ENCODE results near the gene RNF149.
"Not testable (repeated sequence)": the region's sequence is repeated elsewhere in the genome, so short reads cannot be mapped to it uniquely, and the experiment has no call there.

RNF149 gene

DNA sequence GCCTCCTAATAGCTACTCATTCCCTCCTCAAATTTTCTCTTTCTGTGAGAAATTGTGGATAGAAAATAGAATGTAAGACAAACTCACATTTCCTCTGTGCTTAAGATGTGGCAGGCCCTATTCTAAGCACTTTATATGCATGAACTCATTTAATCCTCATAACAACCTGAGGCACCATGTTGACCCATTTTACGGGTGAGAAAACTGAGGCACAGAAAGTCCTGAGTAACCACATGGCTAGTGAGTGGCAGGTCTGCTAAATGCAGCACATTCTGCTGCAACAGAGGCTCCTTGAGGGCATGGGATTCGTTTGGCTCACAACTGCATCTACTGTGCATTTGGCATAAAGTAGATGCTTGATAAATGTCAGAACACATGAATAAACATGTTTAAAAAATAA is 22.7 kb upstream of the RNF149 start:
- DNase-seq (ENCODE audit: low spot score) = no peak

DNA sequence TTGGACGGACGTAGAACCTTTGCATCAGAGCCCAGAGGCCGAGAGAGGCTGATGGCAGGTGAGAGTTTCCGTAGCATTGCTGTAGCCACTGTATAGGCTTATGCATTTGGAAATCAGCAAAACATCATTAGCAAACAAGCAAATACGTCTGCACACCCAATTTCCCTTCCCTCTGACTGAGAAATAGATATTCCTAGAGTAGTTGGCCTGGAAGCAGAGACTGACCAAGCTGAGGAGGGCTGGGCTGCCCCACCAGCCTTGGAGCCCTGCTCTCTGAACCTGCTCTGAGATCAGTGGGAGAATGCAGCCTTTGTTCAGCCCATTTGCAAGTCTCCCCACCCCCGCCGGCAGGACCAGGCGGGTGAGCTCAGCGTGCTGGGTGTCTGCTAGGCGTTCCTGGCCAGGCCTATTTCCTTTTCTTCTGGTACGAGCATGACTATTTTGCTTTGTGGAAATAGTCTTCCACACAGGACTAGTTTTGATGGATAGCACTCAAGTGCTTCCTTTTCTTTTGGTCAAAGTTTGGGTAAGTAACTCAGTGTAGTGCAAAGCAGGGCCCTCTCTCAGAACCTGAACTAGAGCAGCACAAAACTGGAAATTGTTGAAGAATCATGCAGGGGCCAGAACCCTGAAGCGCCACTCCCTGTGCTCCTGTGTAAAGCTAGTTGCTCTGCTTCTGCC is 21.9 kb upstream of the RNF149 start:
- peak; percentile 91 for DNase-seq (ENCODE audit: low spot score)

DNA sequence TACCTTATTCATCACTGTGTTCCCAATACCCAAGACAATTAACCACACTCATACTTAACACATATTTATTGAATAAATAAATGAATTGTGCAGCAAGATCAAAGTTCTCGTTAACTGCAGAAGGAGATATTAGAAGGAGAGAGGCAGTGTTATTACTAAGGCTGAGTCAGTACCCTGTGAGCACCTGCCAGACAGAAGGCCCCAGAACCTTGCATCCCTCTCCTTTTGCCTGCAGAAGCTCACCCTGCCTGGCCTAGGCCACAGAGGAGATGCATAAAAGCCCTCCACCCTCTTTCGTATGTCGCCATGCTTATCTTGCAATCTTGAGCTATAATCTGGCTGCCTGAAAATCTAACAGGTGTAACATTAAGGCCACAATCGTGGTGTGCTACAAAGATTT is 20.5 kb upstream of the RNF149 start:
- DNase-seq (ENCODE audit: low spot score) = no peak

DNA sequence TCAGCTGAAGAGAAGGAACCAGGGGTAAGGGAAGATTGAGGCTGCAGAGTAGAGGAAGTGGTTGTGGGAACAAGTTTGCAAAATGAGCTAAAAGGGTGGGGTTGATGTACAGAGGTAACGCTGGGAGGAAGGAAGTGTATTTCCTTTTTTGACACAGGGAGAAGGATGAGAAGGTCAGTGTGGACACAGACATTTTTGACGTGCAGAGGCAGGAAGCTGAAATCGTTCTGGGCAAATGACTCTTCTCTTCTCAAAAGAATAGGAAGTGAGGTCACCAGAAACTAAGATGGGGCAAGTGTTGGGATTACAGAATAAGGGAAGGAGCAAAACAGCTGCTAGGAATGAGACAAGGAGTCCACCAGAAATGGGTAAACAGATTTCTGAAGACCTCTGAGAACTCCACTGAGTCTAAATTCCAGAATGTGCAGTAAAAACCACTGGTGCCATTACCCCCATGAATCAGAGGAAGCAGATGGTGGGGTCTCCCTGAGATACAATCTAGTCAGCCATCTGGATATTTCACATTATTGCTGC is 20.0 kb upstream of the RNF149 start:
- DNase-seq (ENCODE audit: low spot score) = peak; percentile 55

DNA sequence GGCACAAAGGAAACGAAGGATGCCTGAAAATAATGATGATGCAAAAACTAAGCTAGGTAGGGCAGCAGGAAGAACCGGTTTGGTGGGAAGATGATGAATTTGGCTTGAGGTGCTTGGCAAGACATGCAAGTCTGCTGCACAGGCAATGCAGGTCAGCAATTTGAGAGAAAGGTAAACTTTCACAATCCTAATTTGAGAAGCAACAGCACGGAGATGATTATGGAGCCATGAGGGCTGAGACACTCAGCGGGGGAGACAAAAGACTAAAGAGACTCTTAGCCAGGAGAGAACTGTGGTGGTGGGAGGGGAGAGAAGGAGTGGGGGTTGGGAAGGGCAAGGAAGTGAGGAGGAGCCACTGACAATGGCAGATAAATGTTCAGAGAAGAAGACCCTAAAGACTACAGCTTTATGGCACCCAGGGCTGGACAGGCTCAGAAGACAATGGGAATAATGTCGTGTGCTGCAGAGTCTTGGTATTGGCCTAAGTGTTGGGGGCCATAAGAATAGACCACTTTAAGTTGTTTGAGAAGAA is 19.4 kb upstream of the RNF149 start:
- no peak for DNase-seq (ENCODE audit: low spot score)

DNA sequence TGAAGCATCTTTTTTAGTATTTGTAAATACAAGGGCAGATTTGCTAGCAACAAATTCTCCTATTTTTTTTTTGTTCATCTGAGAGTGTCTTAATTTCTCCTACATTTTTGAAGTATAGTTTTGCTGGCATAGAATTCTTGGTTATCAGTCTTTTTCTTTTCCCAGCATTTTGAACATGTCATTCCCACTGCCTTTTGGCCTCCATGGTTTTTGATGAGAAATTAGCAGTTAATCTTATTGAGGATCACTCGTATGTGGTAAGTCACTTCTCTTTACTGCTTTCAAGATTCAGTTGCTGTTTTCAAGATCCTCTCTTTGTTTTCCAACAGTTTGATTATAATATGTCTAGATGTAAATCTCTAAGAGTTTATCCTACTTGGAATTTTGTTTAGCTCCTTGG is 16.9 kb upstream of the RNF149 start:
- DNase-seq (ENCODE audit: low spot score) = no peak

DNA sequence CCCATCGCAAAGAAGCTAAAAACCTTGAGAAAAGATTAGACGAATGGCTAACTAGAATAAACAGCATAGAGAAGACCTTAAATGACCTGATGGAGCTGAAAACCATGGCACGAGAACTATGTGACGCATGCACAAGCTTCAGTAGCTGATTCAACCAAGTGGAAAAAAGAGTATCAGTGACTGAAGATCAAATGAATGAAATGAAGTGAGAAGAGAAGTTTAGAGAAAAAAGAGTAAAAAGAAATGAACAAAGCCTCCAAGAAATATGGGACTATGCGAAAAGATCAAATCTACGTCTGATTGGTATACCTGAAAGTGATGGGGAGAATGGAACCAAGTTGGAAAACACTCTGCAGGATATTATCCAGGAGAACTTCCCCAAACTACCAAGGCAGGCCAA is 8.1 kb upstream of the RNF149 start:
- DNase-seq (ENCODE audit: low spot score) = not testable (repeated sequence)

DNA sequence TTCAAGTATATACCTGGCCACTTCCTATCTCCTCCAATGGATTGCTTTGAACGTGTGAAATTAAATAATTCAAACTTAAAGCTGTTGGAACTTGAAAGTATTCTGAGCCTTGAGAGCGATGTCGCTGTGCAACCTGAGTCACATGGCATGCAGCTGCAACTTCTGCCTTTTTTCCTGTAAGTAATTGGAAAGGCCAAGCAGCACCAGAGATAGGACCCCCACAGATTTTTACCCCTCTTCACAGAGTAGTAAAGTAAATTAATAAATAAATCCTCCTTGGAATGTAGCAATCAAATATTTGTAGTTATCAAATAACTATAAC is 3.2 kb upstream of the RNF149 start:
- no peak for DNase-seq (ENCODE audit: low spot score)

DNA sequence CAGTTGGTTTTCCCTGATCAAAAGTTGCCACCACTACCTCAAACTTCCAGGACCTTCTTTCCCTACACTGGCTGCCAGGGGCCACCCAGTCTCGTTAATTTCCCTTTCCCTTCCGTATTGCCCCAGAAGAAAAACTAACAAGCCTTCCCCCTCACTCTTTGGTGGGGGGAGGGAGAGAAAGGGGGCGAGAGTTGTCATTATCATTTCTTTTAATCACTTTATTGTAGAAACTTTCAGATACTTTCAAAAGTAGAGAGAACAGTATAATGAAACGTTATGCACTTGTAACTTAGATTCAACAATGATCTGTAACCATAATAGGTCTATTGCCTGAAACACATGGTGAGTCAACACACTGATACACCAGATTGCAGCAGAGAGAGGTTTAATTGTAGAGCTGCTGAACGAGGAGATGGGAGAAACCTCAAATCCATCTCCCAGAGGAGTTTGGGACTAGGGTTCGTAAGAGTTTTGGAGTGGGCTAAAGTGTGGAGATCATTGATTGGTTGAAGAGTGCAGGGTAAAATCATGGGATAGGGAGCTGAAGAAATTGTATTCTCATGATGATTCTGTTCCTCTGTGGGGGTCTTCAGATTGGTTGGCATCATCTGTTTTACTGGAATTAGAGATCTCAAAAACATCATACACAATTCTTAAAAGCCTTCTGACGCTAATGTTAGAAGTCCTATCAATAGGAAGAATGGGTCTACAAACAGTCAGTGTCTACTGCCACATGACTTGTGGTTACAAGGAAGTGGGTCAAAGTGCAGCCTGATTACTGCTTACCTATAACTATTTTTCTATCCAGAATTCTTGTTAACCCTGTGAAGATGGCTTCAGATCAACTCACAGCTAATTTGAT is 2.6 kb upstream of the RNF149 start:
- DNase-seq (ENCODE audit: low spot score) = no peak

DNA sequence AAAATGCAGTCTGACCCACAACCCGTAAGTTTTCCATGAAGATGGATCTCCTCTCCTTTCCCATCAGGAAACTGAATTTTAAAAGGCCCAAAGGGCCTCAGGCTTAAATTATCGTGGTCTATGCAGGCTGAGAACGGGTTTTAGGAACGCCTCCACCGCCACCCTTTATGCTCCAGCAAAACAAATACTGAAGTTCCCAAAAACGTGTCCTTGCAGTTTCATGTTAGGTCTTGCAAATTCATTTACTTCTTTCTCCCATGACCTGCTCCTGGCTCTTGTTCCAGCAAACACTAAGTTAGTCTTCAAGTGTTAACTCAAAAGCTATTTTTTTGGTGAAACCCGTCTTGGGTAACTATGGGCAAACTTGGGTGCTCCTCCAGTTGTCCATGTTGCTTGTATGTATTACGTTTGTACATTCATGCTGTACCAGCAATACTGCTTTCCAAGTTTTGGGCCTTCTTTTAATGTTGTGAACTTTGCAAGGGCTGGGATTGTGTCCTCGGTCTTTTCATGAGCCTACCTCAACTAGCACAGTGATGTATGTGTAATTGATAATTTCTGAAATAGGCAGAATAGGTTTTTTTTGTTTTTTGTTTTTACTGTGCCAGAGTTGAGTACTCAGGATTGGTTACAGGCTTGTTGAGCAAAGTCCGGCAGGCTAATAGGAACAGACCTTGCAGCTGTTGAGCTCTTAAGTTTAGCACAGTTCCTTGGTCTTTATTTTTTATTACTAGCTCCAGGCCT is 1.8 kb upstream of the RNF149 start:
- no peak for DNase-seq (ENCODE audit: low spot score)

DNA sequence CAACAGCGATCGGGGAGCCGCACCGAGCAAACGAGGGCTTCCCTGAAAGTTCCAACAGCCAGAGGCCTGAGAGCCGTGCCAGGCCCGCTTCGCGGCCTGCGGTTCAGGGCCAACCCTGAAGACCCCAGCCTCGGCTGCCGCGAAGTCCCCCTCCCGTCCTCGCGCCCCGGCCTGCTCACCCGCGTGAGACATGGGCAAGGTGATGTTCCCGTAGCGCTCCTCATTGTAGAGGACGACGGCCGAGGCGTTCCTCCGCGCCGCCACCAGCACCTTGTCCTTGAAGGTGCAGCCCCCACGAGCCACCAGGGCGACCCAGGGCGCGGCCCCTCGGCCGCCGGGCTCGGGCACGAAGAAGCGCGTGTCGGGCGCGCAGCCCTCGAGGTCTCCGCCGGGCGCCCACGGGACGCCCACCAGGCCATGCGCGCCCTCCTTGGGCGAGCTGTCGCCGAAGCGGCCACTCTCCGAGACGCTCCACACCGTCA is 510 bp downstream of the RNF149 start:
- DNase-seq (ENCODE audit: low spot score) = no peak

DNA sequence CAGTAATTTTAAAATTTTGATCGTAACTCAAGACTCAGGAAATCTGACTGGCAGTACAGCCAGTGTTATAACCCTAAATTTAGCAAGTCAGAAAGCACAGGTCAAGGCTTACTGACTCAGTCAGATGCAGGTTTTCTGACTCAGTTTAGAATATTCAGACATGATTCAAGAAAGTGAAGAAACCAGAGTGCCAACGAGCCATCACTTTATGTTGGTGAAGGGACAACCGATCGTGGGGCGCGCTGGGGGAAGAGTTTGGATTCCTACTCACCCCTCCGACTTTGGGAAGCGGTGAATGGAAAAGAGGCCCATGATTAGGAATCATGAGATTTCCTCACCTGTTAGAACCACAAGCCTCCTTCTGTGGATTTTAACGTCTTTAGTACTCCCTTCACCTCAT is 998 bp downstream of the RNF149 start:
- no peak for DNase-seq (ENCODE audit: low spot score)

DNA sequence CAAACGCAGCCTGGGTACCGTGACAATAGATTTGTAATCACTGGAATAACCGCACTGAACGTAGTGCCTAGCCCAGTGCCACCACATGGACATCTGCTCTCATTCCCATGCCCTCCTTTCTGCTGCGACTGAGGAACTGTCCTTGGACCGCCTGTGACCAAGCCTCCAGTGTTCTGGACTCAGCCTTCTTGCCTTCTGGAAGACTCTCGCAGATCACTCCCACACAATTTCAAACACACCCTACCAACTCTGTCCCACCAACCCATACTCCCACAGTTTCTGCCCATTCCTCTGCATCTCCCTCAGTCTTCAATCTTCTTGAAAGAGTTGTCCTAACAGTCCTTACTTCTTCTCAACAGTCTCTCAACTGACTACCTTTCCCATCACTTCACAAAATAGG is 2.1 kb downstream of the RNF149 start:
- DNase-seq (ENCODE audit: low spot score) = no peak

DNA sequence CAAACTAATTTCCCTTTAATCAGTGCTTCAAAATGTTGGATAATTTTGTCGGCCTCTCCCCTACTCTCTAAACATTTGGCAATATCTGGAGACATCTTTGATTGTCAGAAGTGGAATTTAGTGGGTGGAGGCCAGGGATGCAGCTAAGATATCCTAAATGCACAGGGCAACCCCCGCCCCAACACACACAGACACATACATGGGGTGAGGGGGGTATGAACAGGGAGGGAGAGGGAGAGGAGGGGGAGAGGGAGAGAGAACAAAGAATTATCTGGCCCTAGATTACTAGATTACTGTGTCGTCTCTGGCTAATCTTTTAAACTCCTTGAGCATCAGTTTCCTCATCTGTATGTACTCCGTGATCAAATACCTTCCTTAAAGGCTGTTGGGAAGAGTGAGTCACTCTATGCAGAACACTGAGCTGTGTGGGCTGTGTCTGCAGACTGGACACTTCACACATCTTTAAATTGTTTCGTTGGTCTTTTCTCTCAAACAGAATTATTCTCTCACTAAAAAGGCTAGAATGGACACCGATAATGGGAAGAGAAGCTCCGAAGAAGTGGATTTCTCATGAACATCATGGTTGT is 2.9 kb downstream of the RNF149 start:
- DNase-seq (ENCODE audit: low spot score) = no peak

DNA sequence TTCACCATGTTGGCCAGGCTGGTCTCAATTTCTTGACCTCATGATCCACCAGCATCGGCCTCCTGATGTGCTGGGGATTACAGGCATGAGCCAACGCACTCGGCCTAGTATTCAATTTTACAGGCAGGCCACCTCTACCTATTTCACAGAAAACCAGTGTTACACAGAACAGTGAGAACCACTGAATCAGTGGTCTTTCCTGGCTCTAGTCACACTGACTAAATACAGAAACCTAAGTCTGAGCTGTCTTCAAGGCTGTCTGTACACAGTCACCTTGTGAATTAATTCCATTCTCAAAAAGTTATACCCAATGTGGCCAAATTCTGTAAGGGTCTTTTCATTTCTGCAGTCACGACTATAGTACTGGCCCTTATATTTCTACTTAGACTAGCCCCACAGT is 3.5 kb downstream of the RNF149 start:
- no peak for DNase-seq (ENCODE audit: low spot score)

DNA sequence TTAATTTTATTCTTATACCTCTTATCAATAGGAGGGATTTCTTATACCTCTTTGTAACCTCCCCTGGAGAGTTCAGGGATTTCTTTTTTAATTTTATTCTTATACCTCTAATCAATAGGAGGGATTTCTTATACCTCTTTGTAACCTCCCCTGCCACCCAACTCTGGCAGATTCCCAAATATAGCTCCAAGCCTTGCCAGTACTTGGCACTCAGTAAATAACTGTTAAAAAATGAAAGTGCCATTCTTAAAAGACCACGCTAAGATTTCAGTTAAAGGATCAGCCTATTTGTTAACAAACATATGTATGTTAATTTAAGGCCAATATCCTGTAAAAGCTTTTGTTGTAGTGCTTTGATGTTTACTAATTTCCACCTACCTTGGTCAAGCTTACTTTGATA is 4.8 kb downstream of the RNF149 start:
- no peak for DNase-seq (ENCODE audit: low spot score)

DNA sequence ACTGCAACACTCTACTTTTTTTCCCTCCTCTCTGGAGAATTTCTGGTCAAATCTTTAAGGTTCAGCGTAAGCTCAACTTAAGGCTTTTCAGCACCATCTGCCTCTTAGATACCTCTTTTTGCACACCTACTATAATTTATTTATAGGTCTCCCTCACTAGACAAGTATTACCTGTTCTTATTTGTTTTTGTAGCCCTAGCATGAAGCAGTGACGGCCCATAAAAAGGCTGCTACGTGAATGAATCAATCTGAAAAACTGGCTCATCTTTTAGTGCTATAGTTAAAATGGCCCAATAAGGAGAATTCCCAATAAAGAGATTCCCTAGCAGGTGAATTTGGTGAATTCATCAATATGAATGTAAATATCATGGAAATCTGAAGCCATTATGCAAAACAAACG is 6.5 kb downstream of the RNF149 start:
- DNase-seq (ENCODE audit: low spot score) = no peak

DNA sequence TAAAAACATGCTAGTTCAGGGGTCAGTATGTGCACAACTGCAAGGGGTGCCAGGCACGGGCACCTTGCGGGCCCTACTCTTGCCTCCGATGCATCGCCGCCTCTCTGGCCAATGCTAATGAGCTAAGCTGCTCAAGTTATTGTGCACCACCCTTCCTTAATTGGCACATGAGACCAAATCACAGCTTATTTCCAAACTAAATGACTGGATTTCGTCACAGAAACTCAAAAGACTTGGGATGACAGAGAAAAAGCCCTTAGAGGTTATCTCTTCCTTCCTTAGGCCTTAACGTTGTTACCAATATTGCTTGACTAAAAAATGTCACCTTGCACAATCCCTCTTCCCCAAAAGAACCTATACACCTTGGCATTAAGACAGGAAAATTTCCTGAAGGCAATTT is 7.7 kb downstream of the RNF149 start:
- no peak for DNase-seq (ENCODE audit: low spot score)

DNA sequence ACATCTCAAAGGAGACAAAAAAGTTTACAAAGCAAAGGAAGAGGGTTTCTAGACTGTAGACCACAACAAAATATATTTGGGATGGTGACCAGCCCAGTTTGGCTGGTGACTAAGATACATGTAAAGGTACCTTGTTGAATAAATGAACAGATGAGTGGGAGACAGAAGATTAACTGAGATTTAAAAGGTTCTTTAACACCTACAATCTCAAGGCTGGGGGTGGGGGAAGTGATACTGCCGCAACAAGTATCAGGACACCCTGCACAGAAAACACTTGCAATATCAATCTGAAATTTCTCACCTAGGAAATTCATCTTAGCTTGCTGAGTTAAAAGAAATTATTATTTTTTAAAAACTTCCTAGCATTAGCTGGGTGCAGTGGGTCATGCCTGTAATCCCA is 8.3 kb downstream of the RNF149 start:
- no peak for DNase-seq (ENCODE audit: low spot score)

DNA sequence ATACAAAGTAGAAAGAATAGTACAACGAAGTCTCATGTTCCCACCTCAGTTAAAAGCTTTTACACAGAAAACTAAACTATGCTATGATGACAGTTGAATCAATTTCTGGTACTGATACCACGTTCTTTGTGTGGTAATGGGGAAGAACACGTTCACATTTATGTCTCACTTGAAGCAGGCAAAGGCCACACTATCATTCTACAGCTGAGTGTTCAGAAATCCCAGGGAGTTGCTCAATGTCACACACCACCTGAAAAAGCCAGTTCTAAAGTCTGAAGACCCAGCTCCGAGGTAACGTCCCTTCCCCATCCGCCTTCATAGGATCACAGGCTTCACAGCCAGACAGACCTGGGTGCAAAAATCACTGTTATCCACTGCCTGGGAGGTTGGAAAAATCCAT is 8.9 kb downstream of the RNF149 start:
- DNase-seq (ENCODE audit: low spot score) = no peak

DNA sequence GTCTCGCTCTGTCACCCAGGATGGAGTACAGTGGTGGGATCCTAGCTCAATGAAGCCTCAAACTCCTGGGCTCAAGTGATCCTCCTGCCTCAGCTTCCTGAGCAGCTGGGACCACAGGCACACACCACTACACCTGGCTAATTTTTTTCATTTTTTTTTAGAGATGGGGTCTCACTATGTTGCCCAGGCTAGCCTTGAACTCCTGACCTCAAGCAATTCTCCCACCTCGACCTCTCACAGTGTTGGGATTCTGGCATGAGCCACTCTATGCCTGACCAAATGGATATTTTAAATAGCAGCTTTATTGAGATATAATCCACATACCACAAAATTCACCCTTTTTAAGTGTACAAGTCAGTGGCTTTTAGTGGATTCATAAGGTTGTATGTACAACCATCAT is 11.1 kb downstream of the RNF149 start:
- DNase-seq (ENCODE audit: low spot score) = no peak

DNA sequence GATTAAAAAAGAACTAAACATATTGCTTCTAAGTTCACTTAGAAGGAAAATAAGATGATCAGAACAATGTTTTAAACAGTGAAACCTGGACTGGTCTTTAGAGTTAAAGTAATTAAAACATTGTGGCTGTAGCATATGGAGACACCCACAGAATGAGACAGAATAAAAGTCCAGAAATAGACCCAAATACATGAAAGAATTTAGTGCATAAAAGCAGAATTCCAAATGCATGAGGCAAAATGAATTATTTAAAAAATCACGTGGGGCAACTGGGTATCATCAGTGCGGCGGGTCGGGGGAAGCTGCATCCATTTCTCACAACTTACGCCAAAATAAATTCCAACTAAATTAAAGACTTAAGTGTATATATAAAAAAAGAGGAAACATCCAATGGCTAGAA is 12.1 kb downstream of the RNF149 start:
- no peak for DNase-seq (ENCODE audit: low spot score)

All from globus pallidus (tissue), 1 donor.